RPMI7951 (cell line): ENCODE results near the gene EFNA1. TPM values are rescaled to one million over a fixed set of nuclear protein-coding genes. Genes with fewer than 3 reads are reported as not detected.
"Not testable (repeated sequence)": the region's sequence is repeated elsewhere in the genome, so short reads cannot be mapped to it uniquely, and the experiment has no call there.

Experiments used
- DNase-seq: peaks from one replicate; pipeline ENCODE4 v3.0.0-alpha.2; 2012; ENCODE audit warnings: low read depth
- total RNA-seq: library from RNA; depleted of rRNA; stranded (reverse); fragments of >200 nt; shearing (Covaris generic); gene quantifications from 2 replicates; pipeline ENCODE4 v1.2.3, GENCODE V29; 2014

Gene EFNA1
- total RNA-seq, 1 experiment from 2014 or later, result 2.5 TPM

- no peak for DNase-seq
Observed at GRCh38 chr1:155092641-155093040, 35.0 kb upstream of the EFNA1 start.

- DNase-seq, result peak; percentile 52
Observed at GRCh38 chr1:155093911-155094621, 33.6 kb upstream of the EFNA1 start.

GRCh38 chr1:155094622-155094948 is 33.1 kb upstream of the EFNA1 start:
- no peak for DNase-seq

GRCh38 chr1:155099331-155099730 is 28.3 kb upstream of the EFNA1 start:
- no peak for DNase-seq

GRCh38 chr1:155103325-155103724 is 24.4 kb upstream of the EFNA1 start:
- DNase-seq, result no peak

- DNase-seq, result no peak
Observed at GRCh38 chr1:155104605-155105534, 22.8 kb upstream of the EFNA1 start.

- no peak for DNase-seq
Observed at GRCh38 chr1:155105604-155106011, 22.1 kb upstream of the EFNA1 start.

GRCh38 chr1:155106862-155107261 is 20.8 kb upstream of the EFNA1 start:
- DNase-seq, result no peak

GRCh38 chr1:155107309-155108264 is 20.1 kb upstream of the EFNA1 start:
- DNase-seq, result no peak

- DNase-seq, result no peak
Observed at GRCh38 chr1:155108296-155108695, 19.4 kb upstream of the EFNA1 start.

- no peak for DNase-seq
Observed at GRCh38 chr1:155110381-155110780, 17.3 kb upstream of the EFNA1 start.

- no peak for DNase-seq
Observed at GRCh38 chr1:155110826-155111225, 16.9 kb upstream of the EFNA1 start.

GRCh38 chr1:155113450-155113980 is 14.2 kb upstream of the EFNA1 start:
- DNase-seq, result no peak

GRCh38 chr1:155116113-155116764 is 11.4 kb upstream of the EFNA1 start:
- DNase-seq, result no peak

GRCh38 chr1:155117610-155118009 is 10.1 kb upstream of the EFNA1 start:
- DNase-seq, result no peak

- not testable (repeated sequence) for DNase-seq
Observed at GRCh38 chr1:155118090-155118489, 9.6 kb upstream of the EFNA1 start.

- DNase-seq, result no peak
Observed at GRCh38 chr1:155120253-155120652, 7.4 kb upstream of the EFNA1 start.

- no peak for DNase-seq
Observed at GRCh38 chr1:155121249-155121648, 6.4 kb upstream of the EFNA1 start.

GRCh38 chr1:155122308-155122707 is 5.4 kb upstream of the EFNA1 start:
- DNase-seq, result no peak

- no peak for DNase-seq
Observed at GRCh38 chr1:155123801-155124200, 3.9 kb upstream of the EFNA1 start.
